KOPT-K1 (cell line): ENCODE data around the gene PRDX5.
"Not testable (repeated sequence)": the region's sequence is repeated elsewhere in the genome, so short reads cannot be mapped to it uniquely, and the experiment has no call there.

ENCODE experiments used
- H3K27ac ChIP-seq: fragments of 200-600 bp; sonication (generic); 2 replicates; pipeline ENCODE4 v1.5.1; 2016; ENCODE audit warnings: antibody characterized with exemption, mild to moderate bottlenecking, low read depth, low read length; ENCODE audit not compliant: poor library complexity, severe bottlenecking
- H3K36me3 ChIP-seq: fragments of 200-600 bp; sonication (generic); 2 replicates; pipeline ENCODE4 v1.5.1; 2017; ENCODE audit warnings: antibody characterized with exemption, mild to moderate bottlenecking, low read length, moderate library complexity; ENCODE audit not compliant: insufficient read depth
- H3K9me3 ChIP-seq: fragments of 200-600 bp; sonication (generic); 2 replicates; pipeline ENCODE4 v1.5.1; 2017; ENCODE audit warnings: antibody characterized with exemption, low read length, mild to moderate bottlenecking; ENCODE audit not compliant: insufficient read depth, poor library complexity, severe bottlenecking

Gene PRDX5

GRCh38 chr11:64307795-64308194 is 10.1 kb upstream of the PRDX5 start:
- H3K9me3 ChIP-seq, H3K27ac ChIP-seq: not testable (repeated sequence)
- H3K36me3 ChIP-seq: peaks cover 44% of the 10 kb centered on the region

GRCh38 chr11:64312947-64313346 is 5.0 kb upstream of the PRDX5 start:
- H3K36me3 ChIP-seq: peaks cover 71% of the 10 kb centered on the region
- H3K9me3 ChIP-seq: no peaks in the 10 kb centered on the region
- H3K27ac ChIP-seq: peak overlapping the region; percentile 13

GRCh38 chr11:64313491-64314145 is 4.3 kb upstream of the PRDX5 start:
- Histone ChIP-seq H3K27ac (no peak overlapping the region), H3K36me3 (peaks cover 67% of the 10 kb centered on the region), H3K9me3 (no peaks in the 10 kb centered on the region)

- no peak overlapping the region for H3K27ac ChIP-seq
Measured at GRCh38 chr11:64314146-64314804, 3.6 kb upstream of the PRDX5 start.

GRCh38 chr11:64314805-64315561 is 2.9 kb upstream of the PRDX5 start:
- H3K27ac ChIP-seq: no peak overlapping the region

More at GRCh38 chr11:64314146-64314804, 3.6 kb upstream of the PRDX5 start:
- Histone ChIP-seq H3K36me3 (peaks cover 61% of the 10 kb centered on the region), H3K9me3 (no peaks in the 10 kb centered on the region)

GRCh38 chr11:64315667-64316526 is 2.0 kb upstream of the PRDX5 start:
- H3K9me3 ChIP-seq: not testable (repeated sequence)
- peak overlapping the region; percentile 80 for H3K27ac ChIP-seq
- peaks cover 49% of the 10 kb centered on the region for H3K36me3 ChIP-seq

More at GRCh38 chr11:64314805-64315561, 2.9 kb upstream of the PRDX5 start:
- peaks cover 54% of the 10 kb centered on the region for H3K36me3 ChIP-seq
- no peaks in the 10 kb centered on the region for H3K9me3 ChIP-seq

- H3K36me3 ChIP-seq: peaks cover 55% of the 10 kb centered on the region
- peak overlapping the region; percentile 80 for H3K27ac ChIP-seq
- no peaks in the 10 kb centered on the region for H3K9me3 ChIP-seq
Measured at GRCh38 chr11:64316672-64317324, 1.1 kb upstream of the PRDX5 start.

GRCh38 chr11:64317325-64317960 is 478 bp upstream of the PRDX5 start, which contains the start of gene TRMT112:
Gene TRMT112 (minus strand): TSS chr11:64317559. CDS start chr11:64317526, 33 bp downstream.
- peaks cover 56% of the 10 kb centered on the region for H3K36me3 ChIP-seq
- no peaks in the 10 kb centered on the region for H3K9me3 ChIP-seq
- H3K27ac ChIP-seq: peak within 1 kb of the TSS; percentile 80

- peak overlapping the region; percentile 80 for H3K27ac ChIP-seq
Measured at GRCh38 chr11:64318766-64319761, 1.1 kb downstream of the PRDX5 start.

GRCh38 chr11:64320556-64320955 is 2.6 kb downstream of the PRDX5 start:
- Histone ChIP-seq H3K9me3 (no peaks in the 10 kb centered on the region), H3K27ac (no peak overlapping the region), H3K36me3 (peaks cover 28% of the 10 kb centered on the region; the same call in 1 of the 2 replicates)

More at GRCh38 chr11:64318766-64319761, 1.1 kb downstream of the PRDX5 start:
- H3K36me3 ChIP-seq: peaks cover 43% of the 10 kb centered on the region
- H3K9me3 ChIP-seq: no peaks in the 10 kb centered on the region

GRCh38 chr11:64321026-64321425 is 3.1 kb downstream of the PRDX5 start:
- H3K36me3 ChIP-seq: peaks cover 23% of the 10 kb centered on the region; the same call in 1 of the 2 replicates
- peak overlapping the region; percentile 21 for H3K27ac ChIP-seq
- no peaks in the 10 kb centered on the region for H3K9me3 ChIP-seq

- H3K27ac ChIP-seq: peak overlapping the region; percentile 21
- H3K9me3 ChIP-seq: no peaks in the 10 kb centered on the region
- peaks cover 20% of the 10 kb centered on the region; the same call in 1 of the 2 replicates for H3K36me3 ChIP-seq
Measured at GRCh38 chr11:64321533-64321932, 3.6 kb downstream of the PRDX5 start.

- no peaks in the 10 kb centered on the region for H3K9me3 ChIP-seq
Measured at GRCh38 chr11:64322925-64323260, 5.0 kb downstream of the PRDX5 start.

More at GRCh38 chr11:64322925-64323260, 5.0 kb downstream of the PRDX5 start:
- peak overlapping the region; percentile 79 for H3K27ac ChIP-seq
- H3K36me3 ChIP-seq: peaks cover 20% of the 10 kb centered on the region; the same call in 1 of the 2 replicates
